T-helper 2 cell (primary cell): Measurements from ENCODE around the gene HPN.
"Not testable (repeated sequence)": the region's sequence is repeated elsewhere in the genome, so short reads cannot be mapped to it uniquely, and the experiment has no call there.

Source experiments
- DNase-seq, 5 experiments: peaks; one replicate each; pipeline versions ENCODE4 v3.0.0 to v3.0.0-alpha.2; 2012 to 2022

HPN gene

GRCh38 chr19:35044317-35045117, 3.0 kb downstream of the HPN start:
- DNase-seq = peak; percentile 28 to 56 (median 43)

GRCh38 chr19:35045667-35046300, 4.3 kb downstream of the HPN start:
- DNase-seq = peak in 1 of 5 experiments; percentile 60

GRCh38 chr19:35046461-35046860, 4.9 kb downstream of the HPN start:
- DNase-seq = no peak

GRCh38 chr19:35048911-35049411, 7.4 kb downstream of the HPN start:
- DNase-seq = no peak

GRCh38 chr19:35049456-35049855, 7.9 kb downstream of the HPN start:
- no peak for DNase-seq

GRCh38 chr19:35050662-35051061, 9.1 kb downstream of the HPN start:
- DNase-seq = not testable (repeated sequence)

- DNase-seq = not testable (repeated sequence)
Measured at GRCh38 chr19:35051268-35051667, 9.7 kb downstream of the HPN start.

- DNase-seq = no peak
Measured at GRCh38 chr19:35051796-35052195, 10.3 kb downstream of the HPN start.

GRCh38 chr19:35052599-35053190, 11.2 kb downstream of the HPN start:
- DNase-seq = no peak

GRCh38 chr19:35053667-35054293, 12.3 kb downstream of the HPN start:
- DNase-seq = no peak

GRCh38 chr19:35054626-35055025, 13.1 kb downstream of the HPN start:
- DNase-seq = no peak

- no peak for DNase-seq
Measured at GRCh38 chr19:35055715-35056179, 14.2 kb downstream of the HPN start.

GRCh38 chr19:35056513-35057063, 15.1 kb downstream of the HPN start:
- DNase-seq = no peak

- DNase-seq = no peak
Measured at GRCh38 chr19:35058370-35058769, 16.8 kb downstream of the HPN start.

- no peak for DNase-seq
Measured at GRCh38 chr19:35059006-35059798, 17.7 kb downstream of the HPN start.

GRCh38 chr19:35059799-35060091, 18.2 kb downstream of the HPN start:
- DNase-seq = no peak

GRCh38 chr19:35060160-35060855, 18.8 kb downstream of the HPN start:
- no peak for DNase-seq

- DNase-seq = no peak
Measured at GRCh38 chr19:35061583-35062373, 20.3 kb downstream of the HPN start.

- DNase-seq = no peak
Measured at GRCh38 chr19:35062942-35063341, 21.4 kb downstream of the HPN start.
